H9 (cell line): ENCODE measurements around the gene OSBP2. TPM values are rescaled to one million over a fixed set of nuclear protein-coding genes. Genes with fewer than 3 reads are reported as not detected.

ENCODE experiments used
- DNase-seq: peaks from one replicate; pipeline ENCODE4 v3.0.0-alpha.2; 2017
- H2AFZ ChIP-seq: one replicate; pipeline ENCODE4 v1.6.1; 2013; ENCODE audit warnings: mild to moderate bottlenecking, low read length, control low read depth, moderate library complexity
- H2AK5ac ChIP-seq: 2 replicates; pipeline ENCODE4 v1.6.1; 2013; ENCODE audit warnings: low read length, control low read depth, mixed read lengths; ENCODE audit not compliant: insufficient read length
- H2BK120ac ChIP-seq: one replicate; pipeline ENCODE4 v1.6.1; 2013; ENCODE audit warnings: low read depth, mild to moderate bottlenecking, low read length, control low read depth, inconsistent platforms; ENCODE audit not compliant: poor library complexity, severe bottlenecking
- H2BK12ac ChIP-seq: 2 replicates; pipeline ENCODE4 v1.6.1; 2013; ENCODE audit warnings: low read length, control low read depth, mixed read lengths, low read depth; ENCODE audit not compliant: insufficient read length
- H2BK15ac ChIP-seq: 2 replicates; pipeline ENCODE4 v1.6.1; 2013; ENCODE audit warnings: low read depth, low read length, control low read depth
- H2BK20ac ChIP-seq: one replicate; pipeline ENCODE4 v1.6.1; 2013; ENCODE audit warnings: low read depth, mild to moderate bottlenecking, low read length, control low read depth, inconsistent platforms; ENCODE audit not compliant: poor library complexity, severe bottlenecking
- H2BK5ac ChIP-seq: 2 replicates; pipeline ENCODE4 v1.6.1; 2013; ENCODE audit warnings: low read length, control low read depth, mixed read lengths; ENCODE audit not compliant: insufficient read length
- H3K14ac ChIP-seq: 2 replicates; pipeline ENCODE4 v1.6.1; 2013; ENCODE audit warnings: low read length, control low read depth; ENCODE audit not compliant: insufficient read depth
- H3K18ac ChIP-seq: 2 replicates; pipeline ENCODE4 v1.6.1; 2013; ENCODE audit warnings: low read depth, mild to moderate bottlenecking, mixed read lengths, low read length, control low read depth; ENCODE audit not compliant: insufficient read length
- H3K23ac ChIP-seq: 2 replicates; pipeline ENCODE4 v1.6.1; 2013; ENCODE audit warnings: low read length, control low read depth, mixed read lengths, low read depth; ENCODE audit not compliant: insufficient read length
- H3K23me2 ChIP-seq: 2 replicates; pipeline ENCODE4 v1.6.1; 2013; ENCODE audit warnings: low read depth, mild to moderate bottlenecking, mixed read lengths, low read length, control low read depth; ENCODE audit not compliant: insufficient read length, poor library complexity, severe bottlenecking
- H3K27ac ChIP-seq: 2 replicates; pipeline ENCODE4 v1.5.1; 2013; ENCODE audit warnings: low read length, control low read depth, mixed read lengths, low read depth; ENCODE audit not compliant: insufficient read length
- H3K27me3 ChIP-seq: 2 replicates; pipeline ENCODE4 v1.6.1; 2013; ENCODE audit warnings: low read length, control low read depth, inconsistent platforms; ENCODE audit not compliant: insufficient read depth
- H3K4ac ChIP-seq: 2 replicates; pipeline ENCODE4 v1.6.1; 2013; ENCODE audit warnings: low read depth, mild to moderate bottlenecking, control low read depth, inconsistent platforms, low read length, moderate library complexity
- H3K4me1 ChIP-seq: 2 replicates; pipeline ENCODE4 v1.6.1; 2013; ENCODE audit warnings: low read length, control low read depth, inconsistent platforms; ENCODE audit not compliant: insufficient read depth
- H3K4me2 ChIP-seq: 2 replicates; pipeline ENCODE4 v1.6.1; 2013; ENCODE audit warnings: low read length, control low read depth, mixed read lengths; ENCODE audit not compliant: insufficient read length, insufficient read depth
- H3K56ac ChIP-seq: 2 replicates; pipeline ENCODE4 v1.6.1; 2013; ENCODE audit warnings: low read depth, mild to moderate bottlenecking, mixed read lengths, low read length, control low read depth; ENCODE audit not compliant: insufficient read length
- H3K79me1 ChIP-seq: 2 replicates; pipeline ENCODE4 v1.6.1; 2013; ENCODE audit warnings: low read depth, mild to moderate bottlenecking, moderate library complexity, low read length, control low read depth, inconsistent platforms; ENCODE audit not compliant: insufficient read depth, poor library complexity, severe bottlenecking
- H3K79me2 ChIP-seq: 2 replicates; pipeline ENCODE4 v1.6.1; 2013; ENCODE audit warnings: low read length, control low read depth, inconsistent platforms; ENCODE audit not compliant: insufficient read depth
- H3K9ac ChIP-seq: 2 replicates; pipeline ENCODE4 v1.6.1; 2013; ENCODE audit warnings: low read length, control low read depth, mixed read lengths; ENCODE audit not compliant: insufficient read length; ENCODE audit errors: extremely low read depth
- H3K9me3 ChIP-seq: one replicate; pipeline ENCODE4 v1.6.1; 2013; ENCODE audit warnings: low read depth, low read length, inconsistent platforms; ENCODE audit not compliant: control insufficient read depth
- H3T11ph ChIP-seq: one replicate; pipeline ENCODE4 v1.6.1; 2013; ENCODE audit warnings: mild to moderate bottlenecking, low read length, control low read depth, inconsistent platforms
- H4K20me1 ChIP-seq: one replicate; pipeline ENCODE4 v1.6.1; 2013; ENCODE audit not compliant: control insufficient read depth, insufficient read length, insufficient read depth
- H4K5ac ChIP-seq: 2 replicates; pipeline ENCODE4 v1.6.1; 2013; ENCODE audit warnings: low read depth, mild to moderate bottlenecking, mixed read lengths, low read length, control low read depth; ENCODE audit not compliant: insufficient read length
- H4K8ac ChIP-seq: replicated peaks from 2 replicates; pipeline ENCODE4 v1.6.1; 2013; ENCODE audit warnings: low read length, control low read depth, mixed read lengths, low read depth; ENCODE audit not compliant: insufficient read length
- H4K91ac ChIP-seq: 2 replicates; pipeline ENCODE4 v1.6.1; 2013; ENCODE audit warnings: low read depth, mild to moderate bottlenecking, moderate library complexity, mixed read lengths, low read length, control low read depth; ENCODE audit not compliant: insufficient read length
- H3K27ac Mint-ChIP-seq, 3 experiments: 2 replicates in 2 of 3; 3 replicates in 1 of 3; pipeline ENCODE4 v1.8.0; 2020 to 2021; ENCODE audit warnings: mixed read lengths in 3 of 3, mild to moderate bottlenecking in 1 of 3, moderate library complexity in 1 of 3
- H3K27me3 Mint-ChIP-seq: 2 replicates; pipeline ENCODE4 v1.8.0; 2021; ENCODE audit warnings: low read depth, mild to moderate bottlenecking, moderate library complexity, mixed read lengths
- H3K36me3 Mint-ChIP-seq, 3 experiments: 2 replicates in 2 of 3; 3 replicates in 1 of 3; pipeline ENCODE4 v1.8.0; 2020 to 2021; ENCODE audit warnings: low read depth in 3 of 3, mixed read lengths in 3 of 3; ENCODE audit not compliant: insufficient read depth in 1 of 3
- H3K4me1 Mint-ChIP-seq, 2 experiments: 2 replicates each; pipeline ENCODE4 v1.8.0; 2020; ENCODE audit warnings: mixed read lengths in 2 of 2
- H3K4me3 Mint-ChIP-seq, 2 experiments: 2 replicates in 1 of 2; 3 replicates in 1 of 2; pipeline ENCODE4 v1.8.0; 2020 to 2021; ENCODE audit warnings: mild to moderate bottlenecking in 2 of 2, mixed read lengths in 2 of 2, moderate library complexity in 1 of 2
- H3K9me3 Mint-ChIP-seq, 2 experiments: 2 replicates in 1 of 2; 3 replicates in 1 of 2; pipeline ENCODE4 v1.8.0; 2020; ENCODE audit warnings: mild to moderate bottlenecking in 2 of 2, mixed read lengths in 2 of 2, moderate library complexity in 1 of 2
- CTCF ChIP-seq: fragments of 200-600 bp; sonication (generic); conservative IDR thresholded peaks from 3 replicates; pipeline ENCODE4 v1.8.0; 2021; ENCODE audit warnings: antibody characterized with exemption, mild to moderate bottlenecking
- WGBS: extraction: QIAGEN DNeasy Blood & Tissue Kit; methylation state at CpG from one replicate; pipeline ENCODE4 v1.1.7; 2013; ENCODE audit warnings: missing lambda C conversion rate, low lambda C conversion rate, mixed read lengths; ENCODE audit not compliant: insufficient read length; ENCODE audit errors: extremely low coverage; 5-methylcytosine and 5-hydroxymethylcytosine counted together
- total RNA-seq: library from RNA; stranded (reverse); gene quantifications from 2 replicates; pipeline ENCODE4 v1.2.1, GENCODE V29; 2021

Gene OSBP2
- total RNA-seq, 1 experiment from 2014 or later = 3.4 TPM

DNA sequence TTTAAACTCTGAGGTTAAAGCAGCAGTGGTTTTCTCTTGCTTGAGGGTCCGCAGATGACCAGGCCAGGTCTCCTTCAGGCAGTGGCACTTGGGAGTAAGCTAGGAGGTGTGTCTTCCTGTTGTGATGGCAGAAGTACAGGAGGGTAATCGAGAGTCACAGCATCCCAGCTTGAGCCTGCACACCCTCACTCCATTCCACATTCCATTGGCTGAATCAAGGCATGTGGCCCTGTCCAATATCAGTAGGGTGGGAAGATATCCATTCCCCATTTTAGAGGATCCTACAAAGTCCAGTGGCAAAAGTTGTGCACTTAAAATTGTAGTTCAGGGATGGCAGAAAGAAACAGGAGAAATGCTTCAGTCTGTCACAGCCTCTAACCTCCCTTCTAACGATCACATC, 23.3 kb downstream of the OSBP2 start:
- no peaks in the 10 kb centered on the region for H3K27me3 Mint-ChIP-seq
- H3K4me2 ChIP-seq = no peak overlapping the region
- H3K36me3 Mint-ChIP-seq = no peaks in the 10 kb centered on the region
- no peak overlapping the region for H3K23ac ChIP-seq
- no CpG with 5 or more reads among the region's 3 CpGs for WGBS
- no peak overlapping the region for H4K8ac ChIP-seq
- H3K4me1 Mint-ChIP-seq = peaks cover 9 to 11% of the 10 kb centered on the region in 2 experiments
- no peak overlapping the region for H4K5ac ChIP-seq
- H4K20me1 ChIP-seq = no peaks in the 10 kb centered on the region
- no peak overlapping the region for H3K4ac ChIP-seq
- no peak overlapping the region for H2AFZ ChIP-seq
- no peak overlapping the region for H3T11ph ChIP-seq
- H2BK12ac ChIP-seq = no peak overlapping the region
- no peak overlapping the region for H2BK5ac ChIP-seq
- no peak overlapping the region for H2BK15ac ChIP-seq
- no peak for TF ChIP-seq CTCF
- no peaks in the 10 kb centered on the region for H3K4me1 ChIP-seq
- no peaks in the 10 kb centered on the region for H3K9me3 Mint-ChIP-seq
- H3K4me3 Mint-ChIP-seq = no peak overlapping the region
- H2BK120ac ChIP-seq = no peak overlapping the region
- H4K91ac ChIP-seq = no peak overlapping the region
- no peaks in the 10 kb centered on the region for H3K79me1 ChIP-seq
- no peak overlapping the region for H3K27ac ChIP-seq
- no peaks in the 10 kb centered on the region for H3K27me3 ChIP-seq
- H2BK20ac ChIP-seq = no peak overlapping the region
- no peaks in the 10 kb centered on the region for H3K79me2 ChIP-seq
- no peaks in the 10 kb centered on the region for H3K23me2 ChIP-seq
- no peak overlapping the region for H3K27ac Mint-ChIP-seq
- H3K18ac ChIP-seq = no peak overlapping the region
- H3K9me3 ChIP-seq = no peaks in the 10 kb centered on the region
- H3K56ac ChIP-seq = no peak overlapping the region
- H3K14ac ChIP-seq = no peak overlapping the region
- no peak overlapping the region for H2AK5ac ChIP-seq
- DNase-seq = no peak
- no peak overlapping the region for H3K9ac ChIP-seq
